GM23248 (cell line): ENCODE measurements around the gene SCN9A. TPM values are rescaled to one million over a fixed set of nuclear protein-coding genes. Genes with fewer than 3 reads are reported as not detected.
A peak's percentile ranks its signal among the peaks of the same experiment; 100 is the strongest.

Experiments used
- DNase-seq: peaks from one replicate; pipeline ENCODE4 v3.0.0-alpha.2; 2015
- H2AFZ ChIP-seq: fragments of 200-600 bp; sonication (generic); 2 replicates; pipeline ENCODE4 v1.6.1; 2016; ENCODE audit warnings: antibody characterized with exemption
- H3F3A ChIP-seq: fragments of 200-600 bp; sonication (generic); 2 replicates; pipeline ENCODE4 v1.6.1; 2016; ENCODE audit warnings: mild to moderate bottlenecking, antibody characterized with exemption, mixed run types; ENCODE audit not compliant: insufficient read depth
- H3K27ac ChIP-seq: fragments of 200-600 bp; sonication (generic); 2 replicates; pipeline ENCODE4 v1.5.1; 2016; ENCODE audit warnings: mild to moderate bottlenecking
- H3K27me3 ChIP-seq: fragments of 200-600 bp; sonication (generic); replicated peaks from 2 replicates; pipeline ENCODE4 v1.6.1; 2016; ENCODE audit warnings: mild to moderate bottlenecking; ENCODE audit not compliant: insufficient read depth
- H3K36me3 ChIP-seq: fragments of 200-600 bp; sonication (generic); 2 replicates; pipeline ENCODE4 v1.6.1; 2016; ENCODE audit warnings: low read depth, mild to moderate bottlenecking
- H3K4me1 ChIP-seq: fragments of 200-600 bp; sonication (generic); 2 replicates; pipeline ENCODE4 v1.6.1; 2016; ENCODE audit warnings: mild to moderate bottlenecking; ENCODE audit not compliant: insufficient read depth
- H3K4me2 ChIP-seq: fragments of 200-600 bp; sonication (generic); one replicate; pipeline ENCODE4 v1.6.1; 2016; ENCODE audit warnings: mild to moderate bottlenecking; ENCODE audit not compliant: unreplicated experiment
- H3K4me3 ChIP-seq: fragments of 200-600 bp; sonication (generic); 2 replicates; pipeline ENCODE4 v1.5.1; 2016; ENCODE audit warnings: mild to moderate bottlenecking
- H3K79me2 ChIP-seq: fragments of 200-600 bp; sonication (generic); 2 replicates; pipeline ENCODE4 v1.6.1; 2016; ENCODE audit warnings: mild to moderate bottlenecking; ENCODE audit not compliant: insufficient read depth
- H3K9ac ChIP-seq: fragments of 200-600 bp; sonication (generic); 2 replicates; pipeline ENCODE4 v1.6.1; 2016; ENCODE audit warnings: mild to moderate bottlenecking
- H3K9me2 ChIP-seq: fragments of 200-600 bp; sonication (generic); 2 replicates; pipeline ENCODE4 v1.6.1; 2016; ENCODE audit warnings: mixed run types, mild to moderate bottlenecking, moderate library complexity; ENCODE audit not compliant: insufficient read depth
- H3K9me3 ChIP-seq: fragments of 200-600 bp; sonication (generic); one replicate; pipeline ENCODE4 v1.6.1; 2017; ENCODE audit warnings: low read depth
- H4K20me1 ChIP-seq: fragments of 200-600 bp; sonication (generic); 2 replicates; pipeline ENCODE4 v1.6.0; 2016; ENCODE audit not compliant: insufficient read depth
- EZH2 ChIP-seq: fragments of 200-600 bp; sonication (generic); IDR thresholded peaks from 2 replicates; pipeline ENCODE4 v1.6.1; 2018; ENCODE audit warnings: antibody characterized with exemption, mild to moderate bottlenecking; ENCODE audit not compliant: insufficient read depth, poor library complexity, severe bottlenecking
- EZH2phosphoT487 ChIP-seq: fragments of 200-600 bp; sonication (generic); IDR thresholded peaks from 2 replicates; pipeline ENCODE4 v1.6.1; 2018; ENCODE audit warnings: antibody characterized with exemption, moderate library complexity, mild to moderate bottlenecking, low read depth; ENCODE audit not compliant: insufficient read depth
- WGBS, 2 experiments: methylation state at CpG; one replicate each; pipeline ENCODE4 v1.1.6; 2015 to 2017; ENCODE audit warnings: low lambda C conversion rate in 2 of 2, low coverage in 1 of 2; ENCODE audit errors: missing lambda C conversion rate in 2 of 2; 5-methylcytosine and 5-hydroxymethylcytosine counted together
- in situ Hi-C: fragments of 300-500 bp; cut with MboI; formaldehyde crosslinking; loops from 2 replicates; pipeline ENCODE4 v1.15.0; 2020
- polyA plus RNA-seq: library from polyadenylated mRNA; unstranded; fragments of >200 nt; fragmentation: Nextera tagmentation; extraction: Ambion mirVana; gene quantifications from 2 replicates; pipeline ENCODE4 v1.2.1, GENCODE V29; 2016
- total RNA-seq: library from RNA; depleted of rRNA; stranded (reverse); fragments of >200 nt; shearing (Covaris generic); gene quantifications from 2 replicates; pipeline ENCODE4 v1.2.3, GENCODE V29; 2014

Gene SCN9A
- total and polyA plus RNA-seq, 2 experiments from 2014 or later, result 7.2 to 8.3 TPM

DNA sequence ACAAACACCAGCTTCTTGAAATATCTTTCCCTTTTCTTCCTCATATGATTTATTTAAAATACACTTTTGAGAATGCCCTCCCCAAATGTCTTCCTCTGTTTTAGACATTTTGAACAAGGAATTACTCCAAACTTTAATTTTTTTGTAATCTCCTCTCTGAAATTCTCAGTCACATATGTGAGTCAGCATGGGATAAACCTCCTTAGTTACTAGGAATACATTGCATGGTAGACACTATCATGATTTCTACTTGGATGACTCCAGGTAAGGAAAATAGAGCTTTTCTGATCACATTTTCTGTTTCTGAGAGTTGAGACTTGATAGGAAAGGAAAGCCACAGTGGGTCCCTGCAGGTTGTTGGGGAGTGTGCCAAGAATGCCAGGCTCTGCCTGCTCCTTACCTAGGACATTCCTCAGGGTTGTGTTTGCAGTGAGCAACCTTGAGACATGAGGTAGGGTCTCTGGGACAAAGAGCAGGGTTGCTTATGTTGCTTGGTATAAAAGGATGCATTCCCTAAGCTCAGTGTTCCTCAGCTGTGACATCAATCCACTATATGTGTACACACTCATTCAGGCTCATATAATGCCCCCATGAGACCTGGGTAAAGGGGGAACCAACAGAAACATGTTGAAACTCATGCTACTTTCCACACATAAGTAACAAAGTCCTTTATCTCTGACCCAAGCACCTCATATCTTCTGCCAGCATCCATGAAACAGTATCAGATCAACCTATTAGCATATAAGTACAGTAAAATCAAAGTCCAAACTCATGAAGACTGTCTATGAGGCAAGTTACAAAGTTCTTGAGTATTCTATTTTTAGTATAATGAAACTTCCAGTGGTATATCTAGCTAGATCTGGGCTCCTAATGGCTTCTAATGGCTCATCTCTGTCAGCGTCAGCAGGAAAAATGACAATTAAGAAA is 135.1 kb downstream of the SCN9A start:
- Histone ChIP-seq H2AFZ (peak overlapping the region; percentile 75), H3K79me2 (no peaks in the 10 kb centered on the region), H3K4me2 (peak overlapping the region; percentile 85), H3K9me2 (no peaks in the 10 kb centered on the region), H3F3A (peaks cover 11% of the 10 kb centered on the region), H3K4me3 (no peak overlapping the region), H3K27ac (peak overlapping the region; percentile 90), H3K9me3 (no peaks in the 10 kb centered on the region), H3K9ac (peak overlapping the region; percentile 66), H3K27me3 (no peaks in the 10 kb centered on the region), H3K36me3 (no peaks in the 10 kb centered on the region), H4K20me1 (no peaks in the 10 kb centered on the region), H3K4me1 (peaks cover 24% of the 10 kb centered on the region)
- WGBS, 2 experiments, result 76 to 95% methylated on average over 1 of the region's 1 CpG
- in situ Hi-C loops, result no loop called here
- TF ChIP-seq EZH2, result no peak
- TF ChIP-seq EZH2phosphoT487, result no peak
- DNase-seq, result peak; percentile 65

- Histone ChIP-seq H3K9me3 (no peaks in the 10 kb centered on the region), H3K36me3 (no peaks in the 10 kb centered on the region), H4K20me1 (no peaks in the 10 kb centered on the region), H3K4me1 (peaks cover 29% of the 10 kb centered on the region), H3K4me2 (peak overlapping the region; percentile 85), H3K27me3 (no peaks in the 10 kb centered on the region), H3K4me3 (peak overlapping the region; percentile 69), H3F3A (peaks cover 11% of the 10 kb centered on the region), H3K9ac (peak overlapping the region; percentile 66), H3K27ac (peak overlapping the region; percentile 90), H3K79me2 (no peaks in the 10 kb centered on the region), H3K9me2 (no peaks in the 10 kb centered on the region), H2AFZ (peak overlapping the region; percentile 75)
- TF ChIP-seq EZH2phosphoT487, result no peak
- no peak for TF ChIP-seq EZH2
- WGBS, 2 experiments, result 5 to 20% methylated on average over 3 of the region's 3 CpGs
- in situ Hi-C loops, result no loop called here
- peak; percentile 95 for DNase-seq
These were observed 136.2 kb downstream of the SCN9A start for GRCh38 chr2:166239548-166239947.

GRCh38 chr2:166238176-166238575 is 137.6 kb downstream of the SCN9A start:
- Histone ChIP-seq H2AFZ (peak overlapping the region; percentile 75), H3K4me2 (no peak overlapping the region), H3K27me3 (no peaks in the 10 kb centered on the region), H4K20me1 (no peaks in the 10 kb centered on the region), H3K4me3 (no peak overlapping the region), H3K27ac (no peak overlapping the region), H3K9ac (no peak overlapping the region), H3K4me1 (peaks cover 42% of the 10 kb centered on the region), H3F3A (peaks cover 20% of the 10 kb centered on the region), H3K79me2 (no peaks in the 10 kb centered on the region), H3K9me3 (no peaks in the 10 kb centered on the region), H3K36me3 (no peaks in the 10 kb centered on the region), H3K9me2 (no peaks in the 10 kb centered on the region)
- TF ChIP-seq EZH2, result no peak
- TF ChIP-seq EZH2phosphoT487, result no peak
- in situ Hi-C loops, result no loop called here
- DNase-seq, result no peak

GRCh38 chr2:166234112-166234846 is 141.5 kb downstream of the SCN9A start:
- Histone ChIP-seq H3K27ac (peak overlapping the region; percentile 73), H3K9ac (peak overlapping the region; percentile 48), H3K9me2 (no peaks in the 10 kb centered on the region; the same call in 1 of the 2 replicates), H3K4me3 (peak overlapping the region; percentile 11; the same call in 1 of the 2 replicates), H3K9me3 (no peaks in the 10 kb centered on the region), H3K27me3 (no peaks in the 10 kb centered on the region), H3K4me2 (peak overlapping the region; percentile 37), H3F3A (peaks cover 19% of the 10 kb centered on the region; the same call in 1 of the 2 replicates), H4K20me1 (no peaks in the 10 kb centered on the region), H3K4me1 (peaks cover 45% of the 10 kb centered on the region), H2AFZ (peak overlapping the region; percentile 56), H3K36me3 (no peaks in the 10 kb centered on the region), H3K79me2 (no peaks in the 10 kb centered on the region)
- in situ Hi-C loops, result no loop called here
- WGBS, 2 experiments, result 24 to 25% methylated on average over 7 of the region's 7 CpGs
- TF ChIP-seq EZH2, result no peak
- TF ChIP-seq EZH2phosphoT487, result no peak
- DNase-seq, result peak; percentile 82
